DMS53 treated with DMSO at 0.1 percent for 48 hours (cell line): ENCODE measurements around the gene BANK1.
A peak's percentile ranks its signal among the peaks of the same experiment; 100 is the strongest.

ENCODE experiments used
- DNase-seq: peaks from one replicate; lab custom pipeline; 2025; ENCODE audit not compliant: unreplicated experiment; lab: John Stamatoyannopoulos, UW

BANK1 gene, protein sequence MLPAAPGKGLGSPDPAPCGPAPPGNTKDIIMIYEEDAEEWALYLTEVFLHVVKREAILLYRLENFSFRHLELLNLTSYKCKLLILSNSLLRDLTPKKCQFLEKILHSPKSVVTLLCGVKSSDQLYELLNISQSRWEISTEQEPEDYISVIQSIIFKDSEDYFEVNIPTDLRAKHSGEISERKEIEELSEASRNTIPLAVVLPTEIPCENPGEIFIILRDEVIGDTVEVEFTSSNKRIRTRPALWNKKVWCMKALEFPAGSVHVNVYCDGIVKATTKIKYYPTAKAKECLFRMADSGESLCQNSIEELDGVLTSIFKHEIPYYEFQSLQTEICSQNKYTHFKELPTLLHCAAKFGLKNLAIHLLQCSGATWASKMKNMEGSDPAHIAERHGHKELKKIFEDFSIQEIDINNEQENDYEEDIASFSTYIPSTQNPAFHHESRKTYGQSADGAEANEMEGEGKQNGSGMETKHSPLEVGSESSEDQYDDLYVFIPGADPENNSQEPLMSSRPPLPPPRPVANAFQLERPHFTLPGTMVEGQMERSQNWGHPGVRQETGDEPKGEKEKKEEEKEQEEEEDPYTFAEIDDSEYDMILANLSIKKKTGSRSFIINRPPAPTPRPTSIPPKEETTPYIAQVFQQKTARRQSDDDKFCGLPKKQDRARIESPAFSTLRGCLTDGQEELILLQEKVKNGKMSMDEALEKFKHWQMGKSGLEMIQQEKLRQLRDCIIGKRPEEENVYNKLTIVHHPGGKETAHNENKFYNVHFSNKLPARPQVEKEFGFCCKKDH

GRCh38 chr4:101790521-101791181 lies at the start of gene BANK1:
Gene BANK1, plus strand, starts transcription at chr4:101790730. Its CDS starts 151 bp downstream, at chr4:101790881.
- peak; percentile 72 for DNase-seq

DNA sequence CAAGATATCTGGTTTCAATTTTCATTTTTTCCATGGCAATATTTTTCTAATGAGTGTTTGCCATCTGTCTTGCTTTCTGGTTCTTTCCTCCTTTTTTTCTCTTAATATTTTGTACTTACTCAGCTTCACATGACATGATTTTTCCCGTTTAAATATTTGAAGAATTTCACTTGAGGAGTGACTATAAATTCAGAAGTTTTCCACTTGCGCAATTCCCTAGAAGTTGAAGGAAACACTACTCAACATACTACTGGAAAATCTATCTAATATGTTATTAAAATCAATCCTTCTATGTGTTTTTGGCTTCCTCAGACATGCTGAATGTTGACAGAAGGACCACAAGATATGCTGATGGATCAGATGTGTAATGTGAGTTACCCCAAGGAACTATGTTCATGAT lies 36.8 kb upstream of the BANK1 start:
- DNase-seq: no peak

DNA sequence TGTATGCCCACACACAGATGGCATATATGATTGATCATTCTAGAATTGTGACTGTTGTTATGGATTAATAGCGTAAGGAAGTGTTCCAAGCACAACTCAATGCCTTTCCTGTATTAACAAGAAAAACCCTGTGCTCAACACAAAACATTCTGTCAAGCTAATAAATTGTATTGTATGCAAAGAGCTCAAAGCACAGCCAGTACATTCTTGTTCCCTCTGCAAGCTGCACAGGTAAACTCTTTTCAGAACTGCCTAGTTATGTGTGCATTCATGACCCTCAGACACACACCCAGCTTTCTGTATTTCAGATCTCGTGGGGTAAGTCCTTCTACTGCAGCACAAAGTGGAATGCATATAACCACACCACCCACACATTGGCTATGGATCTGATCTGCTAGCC lies 34.3 kb upstream of the BANK1 start:
- no peak for DNase-seq

- DNase-seq: no peak
Measured at GRCh38 chr4:101761405-101761804, 29.1 kb upstream of the BANK1 start.

- DNase-seq: no peak
Measured at GRCh38 chr4:101762025-101762424, 28.5 kb upstream of the BANK1 start.

- no peak for DNase-seq
Measured at GRCh38 chr4:101762534-101762933, 28.0 kb upstream of the BANK1 start.

- no peak for DNase-seq
Measured at GRCh38 chr4:101763576-101763975, 27.0 kb upstream of the BANK1 start.

GRCh38 chr4:101774807-101775206 lies 15.7 kb upstream of the BANK1 start:
- DNase-seq: no peak

DNA sequence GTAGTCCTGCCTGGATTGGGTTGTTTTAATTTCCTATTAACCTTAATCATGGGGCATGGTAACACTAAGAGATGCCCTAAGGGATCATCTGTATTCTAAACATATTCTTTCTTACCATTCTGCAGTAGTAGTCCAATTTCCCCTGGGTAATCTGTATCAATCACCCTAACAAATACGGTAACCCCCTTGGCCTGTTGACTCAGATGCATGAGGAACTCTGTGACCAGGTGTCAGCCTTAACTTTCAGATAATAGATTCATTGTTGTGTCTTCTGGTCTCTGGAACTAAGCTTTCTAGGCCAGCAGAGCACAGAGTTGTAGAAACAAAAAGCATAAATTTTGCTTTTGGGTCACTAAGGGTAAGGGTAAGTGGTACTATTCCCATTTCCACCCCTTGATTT lies 13.1 kb upstream of the BANK1 start:
- no peak for DNase-seq

- DNase-seq: no peak
Measured at GRCh38 chr4:101780284-101780683, 10.2 kb upstream of the BANK1 start.

GRCh38 chr4:101782546-101782945 lies 8.0 kb upstream of the BANK1 start:
- no peak for DNase-seq

DNA sequence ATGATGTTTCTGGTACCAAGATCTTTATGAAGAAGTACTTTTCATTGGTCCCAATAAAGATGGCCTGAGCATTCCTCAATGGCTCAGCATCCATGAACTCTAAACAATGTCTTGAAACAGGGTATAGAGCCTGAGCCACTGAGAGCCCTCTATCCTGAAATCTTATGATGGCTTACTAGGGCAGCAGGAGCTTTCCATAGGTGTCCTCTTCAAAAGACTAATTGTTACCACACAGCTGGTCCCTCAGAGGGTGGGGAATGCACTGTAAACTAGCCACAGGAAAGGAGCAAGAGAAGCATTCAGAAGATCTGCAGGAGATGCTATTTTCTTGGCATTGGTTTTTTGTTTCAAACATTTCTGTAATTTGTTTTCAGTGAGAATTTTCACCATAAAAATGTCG lies 5.6 kb upstream of the BANK1 start:
- DNase-seq: no peak

- DNase-seq: no peak
Measured at GRCh38 chr4:101785486-101785885, 5.0 kb upstream of the BANK1 start.

DNA sequence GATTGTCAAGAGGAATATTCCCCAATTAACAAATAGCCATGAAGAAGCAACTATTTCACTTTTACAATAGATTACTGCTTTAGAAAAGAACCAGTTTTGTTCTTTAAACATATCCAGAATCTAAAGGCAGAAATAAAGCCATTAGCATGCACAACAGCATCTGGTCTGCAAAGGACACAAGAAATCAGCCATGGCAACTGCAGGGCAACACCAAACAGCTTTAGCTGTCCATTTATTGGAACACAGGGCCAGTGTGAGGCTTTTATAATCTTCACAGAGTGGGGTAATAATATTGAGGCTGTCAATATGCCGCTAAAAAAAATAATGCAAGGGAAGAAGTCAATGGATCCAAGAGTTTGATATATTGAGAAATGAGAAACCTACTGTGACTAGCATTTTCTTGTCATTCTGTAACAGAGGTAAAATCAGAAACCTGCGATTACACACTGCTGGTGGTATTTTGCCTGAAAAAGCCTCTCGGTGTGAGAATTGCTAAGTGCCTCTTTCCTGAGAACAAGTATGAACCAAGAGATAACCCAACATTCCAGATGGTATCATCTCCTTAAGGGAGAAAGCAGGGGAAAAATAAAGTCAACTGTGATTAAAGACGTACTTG lies 2.7 kb upstream of the BANK1 start:
- no peak for DNase-seq

DNA sequence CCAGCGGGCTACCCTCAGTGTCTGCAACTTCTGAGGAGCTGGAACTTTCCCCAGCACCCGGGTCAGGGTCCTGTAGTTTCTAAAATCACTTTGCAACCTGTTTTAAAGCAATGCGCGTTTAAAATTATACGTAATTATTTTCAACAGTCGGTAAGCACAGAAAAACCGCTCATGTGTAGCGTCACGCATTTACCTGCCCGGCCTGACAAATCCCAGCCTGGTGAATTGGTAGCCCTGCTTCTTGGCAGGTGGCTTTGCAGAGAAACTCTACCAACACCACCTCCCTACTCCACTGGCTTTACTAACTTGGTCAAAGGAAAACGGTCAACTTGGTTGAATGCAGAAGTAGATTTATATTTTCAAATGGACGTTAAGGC lies 640 bp downstream of the BANK1 start:
- peak; percentile 72 for DNase-seq

GRCh38 chr4:101792056-101792590 lies 1.6 kb downstream of the BANK1 start:
- no peak for DNase-seq

GRCh38 chr4:101793397-101793796 lies 2.9 kb downstream of the BANK1 start:
- no peak for DNase-seq

- DNase-seq: no peak
Measured at GRCh38 chr4:101794806-101795205, 4.3 kb downstream of the BANK1 start.

DNA sequence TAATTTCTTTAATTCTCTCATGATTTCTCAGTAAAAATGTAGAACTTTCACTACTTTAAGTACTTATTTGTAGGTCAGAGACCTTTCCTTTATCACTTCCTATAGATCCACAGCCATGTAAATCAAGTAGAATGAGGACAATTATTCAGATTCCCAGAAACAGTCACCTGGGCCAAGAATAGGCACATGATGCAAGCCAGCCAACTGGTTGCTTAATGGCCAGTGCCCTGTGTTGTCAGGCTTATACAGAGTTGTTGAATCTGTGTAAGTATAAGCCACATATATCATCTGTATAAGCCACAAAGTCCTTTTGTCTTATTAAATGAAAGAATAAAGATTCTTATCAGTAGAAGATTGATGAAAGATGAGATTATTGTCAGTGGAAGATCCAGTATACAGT lies 5.2 kb downstream of the BANK1 start:
- DNase-seq: no peak

GRCh38 chr4:101801958-101802357 lies 11.4 kb downstream of the BANK1 start:
- no peak for DNase-seq

DNA sequence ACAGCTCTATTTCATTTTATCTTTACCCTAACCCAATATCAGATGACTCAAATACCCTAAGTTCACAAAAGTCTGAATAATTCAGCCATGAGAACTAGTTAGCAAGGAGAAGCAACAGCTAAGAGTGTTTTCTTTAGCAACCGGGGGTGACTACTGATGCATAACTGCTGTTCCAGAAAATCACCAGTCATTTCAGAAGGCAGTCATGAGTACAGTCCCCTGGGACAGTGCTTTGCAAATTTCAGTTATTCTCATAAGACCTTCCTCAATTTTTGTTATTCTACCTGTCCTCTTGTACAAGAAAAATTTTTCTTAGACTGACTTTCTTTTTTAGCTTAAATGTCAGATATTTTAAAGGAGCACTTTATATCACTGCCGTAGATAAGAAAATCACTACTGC lies 16.4 kb downstream of the BANK1 start:
- DNase-seq: no peak
